A549 treated with dexamethasone at 1 μM for 4 hours (cell line): Measurements from ENCODE around the gene NMT1. TPM values are rescaled to one million over a fixed set of nuclear protein-coding genes. Genes with fewer than 3 reads are reported as not detected.

Experiments used
- total RNA-seq: library from RNA; stranded (reverse); fragments of 200-300 nt; extraction: Qiagen RNA extraction; gene quantifications from 5 replicates; pipeline ENCODE4 v1.2.3, GENCODE V29; 2022

Gene NMT1
- total RNA-seq, result 225 to 369 TPM (median 244 TPM) in 5 replicates

DNA sequence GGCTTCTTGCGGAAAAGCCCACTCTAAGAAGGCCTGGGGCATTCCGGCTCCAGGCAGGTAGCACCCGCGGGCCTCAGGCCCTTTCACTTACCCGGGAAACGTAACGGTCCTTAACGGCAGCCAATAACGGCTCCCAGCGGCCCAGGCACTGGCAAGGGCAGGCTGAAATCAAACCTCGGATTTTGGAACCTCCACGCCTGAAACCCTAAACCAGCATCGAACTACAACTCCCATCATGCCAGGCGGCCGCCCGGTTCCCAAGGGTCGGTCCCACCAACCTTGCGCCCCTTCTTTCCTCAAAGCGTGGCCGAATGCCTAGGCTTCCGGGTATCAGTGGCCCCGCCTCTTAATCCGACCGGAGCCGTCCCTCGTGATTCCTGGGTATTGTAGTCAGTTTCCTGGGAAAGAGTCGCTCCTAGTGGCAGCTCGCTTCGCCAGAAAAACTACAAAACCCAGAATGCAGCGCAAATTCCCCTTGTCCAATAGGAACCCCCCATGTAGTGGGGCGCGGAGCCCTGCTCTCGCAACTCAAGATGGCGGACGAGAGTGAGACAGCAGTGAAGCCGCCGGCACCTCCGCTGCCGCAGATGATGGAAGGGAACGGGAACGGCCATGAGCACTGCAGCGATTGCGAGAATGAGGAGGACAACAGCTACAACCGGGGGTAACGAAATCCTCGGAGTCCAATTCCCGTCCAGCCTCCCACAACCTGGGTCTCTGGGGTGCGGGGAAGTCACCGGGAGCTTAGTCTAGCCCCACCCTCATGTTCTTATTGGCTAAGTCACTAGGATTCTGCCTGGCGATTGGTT is at the start of gene NMT1:
NMT1 (plus strand) TSS at position 521 of the 809 bp plus-strand sequence; CDS start at position 534, 13 bp downstream.

DNA sequence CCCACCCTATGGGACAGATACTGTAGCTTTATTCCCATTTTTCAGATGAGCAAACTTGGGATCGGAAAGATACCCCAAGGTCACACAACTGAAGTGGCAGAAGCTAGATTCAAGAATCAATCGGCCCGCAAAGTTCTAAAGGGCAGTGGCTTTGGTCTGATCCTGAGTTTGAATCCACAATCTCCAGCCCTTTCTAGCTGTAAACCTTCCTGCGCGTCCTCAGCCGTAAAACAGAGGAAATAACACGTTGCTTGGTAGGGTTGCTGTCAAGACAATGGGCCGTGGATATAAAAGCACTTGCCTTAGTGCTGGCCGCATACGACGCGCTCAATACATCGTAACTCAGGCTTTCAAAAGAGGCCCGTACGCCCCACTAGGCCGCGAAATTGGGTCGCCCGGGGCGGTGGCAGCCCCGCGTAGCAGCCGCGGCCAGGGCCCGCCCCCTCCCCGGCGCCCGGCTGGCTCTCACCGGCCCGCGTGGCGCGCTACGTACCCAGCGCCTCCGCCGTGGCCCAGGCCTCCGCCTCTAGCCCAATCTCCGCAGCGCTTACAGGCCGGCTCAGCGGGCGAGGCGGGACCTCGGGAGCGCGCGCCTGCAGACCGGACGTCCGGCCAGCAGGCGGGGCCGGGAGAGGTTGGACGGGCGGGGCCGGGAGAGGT is 9.9 kb upstream of the NMT1 start, which contains the start of gene DCAKD:
DCAKD (minus strand) TSS at position 573 of the 660 bp plus-strand sequence. CDS start 16,747 bp downstream, outside the sequence.

DNA sequence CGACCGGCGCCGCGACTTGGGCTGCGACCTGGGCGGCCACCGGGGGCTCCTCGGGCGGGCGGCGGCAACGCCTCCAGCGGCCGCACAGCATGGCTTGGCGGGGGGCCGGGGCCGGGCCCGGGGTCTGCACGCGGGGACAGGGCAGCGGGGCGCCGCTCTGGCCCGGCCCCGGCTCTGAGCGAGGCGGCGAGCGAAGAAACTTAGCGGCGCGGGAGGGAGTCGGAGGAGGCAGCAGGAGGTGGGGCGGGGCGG is 71.1 kb downstream of the NMT1 start, which contains the start of gene PLCD3:
PLCD3 (minus strand) TSS at position 196 of the 252 bp plus-strand sequence; CDS start at position 91, 105 bp downstream.

DNA sequence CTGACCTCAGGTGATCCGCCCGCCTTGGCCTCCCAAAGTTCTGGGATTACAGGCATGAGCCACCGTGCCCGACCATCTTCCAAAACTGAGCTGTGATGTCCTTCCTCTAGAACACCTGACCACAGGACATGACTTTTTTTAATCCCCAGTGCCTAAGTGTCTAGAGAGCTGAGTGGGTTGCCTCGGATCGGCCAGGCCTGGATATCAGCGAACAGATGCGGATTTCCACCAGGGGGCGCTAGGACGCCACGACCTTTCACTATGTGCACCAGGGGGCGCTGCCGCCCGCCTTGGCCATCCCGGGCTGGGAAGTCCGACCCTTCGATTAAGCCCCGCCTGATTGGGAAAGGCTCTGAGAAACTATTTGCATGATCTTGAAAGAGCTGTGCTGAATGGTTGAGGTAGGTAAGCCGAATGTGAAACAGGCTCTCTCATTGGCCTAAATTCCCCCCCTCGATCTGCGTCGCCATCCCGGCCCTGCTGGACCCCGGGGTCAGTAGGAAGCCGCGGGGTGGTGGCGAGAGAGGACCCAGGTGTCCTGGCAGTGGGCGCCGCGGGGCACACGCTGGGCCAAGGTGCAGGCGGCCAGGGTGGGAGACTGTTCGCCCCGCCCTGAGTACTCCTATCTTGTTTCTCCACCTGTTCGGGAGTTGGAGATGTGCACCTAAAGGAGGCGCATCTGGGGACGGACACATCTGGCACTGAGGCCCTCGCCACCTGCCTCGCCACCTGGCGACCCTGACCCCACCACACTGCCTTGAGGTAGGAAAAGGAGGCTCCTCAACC is 74.3 kb downstream of the NMT1 start, which contains the start of gene ACBD4:
ACBD4 (plus strand) TSS at position 496 of the 786 bp plus-strand sequence. CDS start 458 bp downstream, outside the sequence.

DNA sequence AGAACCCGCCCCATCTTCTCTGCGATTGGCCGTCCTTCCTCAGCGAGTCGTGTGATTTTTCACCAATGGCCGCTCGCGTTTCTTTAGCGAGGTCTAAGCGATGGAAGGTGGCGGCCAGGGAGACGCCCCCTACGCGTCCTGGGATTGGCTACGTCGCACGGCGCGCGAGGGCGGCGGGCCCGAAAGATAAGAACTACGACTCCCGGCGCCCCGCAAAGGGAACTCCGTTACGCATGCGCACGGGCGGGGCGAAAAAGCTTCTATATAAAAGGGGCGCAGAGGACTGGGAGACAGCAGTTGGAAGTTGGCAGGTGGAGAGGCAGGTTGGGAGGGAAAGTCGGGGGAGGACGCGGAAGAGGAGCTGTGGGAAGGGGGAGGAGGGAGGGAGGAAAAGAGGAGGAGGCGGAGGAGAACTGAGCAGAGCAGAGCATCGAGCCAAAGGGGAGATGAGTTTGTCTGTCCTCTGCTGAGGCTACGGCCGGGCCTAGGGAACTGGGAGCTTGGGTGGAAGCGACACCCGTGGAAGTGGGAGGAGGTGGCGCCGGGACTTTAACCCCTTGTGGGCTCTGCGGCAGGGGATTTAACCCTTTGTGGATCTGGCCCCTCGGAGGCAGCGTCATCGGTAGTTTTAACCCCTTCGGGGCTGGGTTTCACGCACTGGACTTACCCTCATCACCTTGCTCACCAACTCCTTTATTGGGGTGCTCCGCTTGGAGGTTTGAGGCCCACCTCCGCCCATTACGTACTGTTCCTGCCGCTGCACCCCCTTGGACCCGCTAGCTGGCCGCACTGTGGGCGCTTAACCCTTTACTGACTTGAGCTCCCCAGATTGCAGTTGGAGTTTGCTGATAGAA is 87.3 kb downstream of the NMT1 start, which contains the start of gene HEXIM1:
HEXIM1 (plus strand) TSS at position 293 of the 854 bp plus-strand sequence. CDS start 716 bp downstream, outside the sequence.

Other genes with a start within 250 kb of the NMT1 start
- 24.4 to 34.2 TPM (median 32.2 TPM) in 5 replicates for gene GJC1, start 231.0 kb upstream of the NMT1 start, total RNA-seq
- not detected in 5 replicates for gene HIGD1B, start 213.4 kb upstream of the NMT1 start, total RNA-seq
- 142 to 168 TPM (median 157 TPM) in 5 replicates for gene EFTUD2, start 161.9 kb upstream of the NMT1 start, total RNA-seq
- gene GFAP, start 145.8 kb upstream of the NMT1 start, total RNA-seq, result 0.37 to 0.66 TPM (median 0.61 TPM) in 5 replicates
- gene KIF18B, start 113.5 kb upstream of the NMT1 start, total RNA-seq, result 23.4 to 41.8 TPM (median 41.7 TPM) in 5 replicates
- gene C1QL1, start 93.0 kb upstream of the NMT1 start, total RNA-seq, result 15.9 to 33.2 TPM (median 27.2 TPM) in 5 replicates
- 14.4 to 20.1 TPM (median 18.1 TPM) in 5 replicates for gene DCAKD, start 9.7 kb upstream of the NMT1 start, total RNA-seq
- gene PLCD3, start 71.2 kb downstream of the NMT1 start, total RNA-seq, result 124 to 185 TPM (median 158 TPM) in 5 replicates
- 6.3 to 8.0 TPM (median 6.8 TPM) in 5 replicates for gene ACBD4, start 74.4 kb downstream of the NMT1 start, total RNA-seq
- gene HEXIM1, start 87.2 kb downstream of the NMT1 start, total RNA-seq, result 39.3 to 50.1 TPM (median 45.0 TPM) in 5 replicates
- gene HEXIM2, start 100.6 kb downstream of the NMT1 start, total RNA-seq, result 10.5 to 17.7 TPM (median 15.0 TPM) in 5 replicates
- 22.1 to 35.1 TPM (median 33.5 TPM) in 5 replicates for gene FMNL1, start 160.6 kb downstream of the NMT1 start, total RNA-seq
- gene SPATA32, start 200.8 kb downstream of the NMT1 start, total RNA-seq, result 0.08 to 0.14 TPM (median 0.12 TPM) in 5 replicates